GM10248 (cell line): ENCODE data around the gene HNF4A.

ENCODE experiments used
- CTCF ChIA-PET: fragments of 300-600 bp; sonication (Branson Sonifier 250); formaldehyde crosslinking; extraction: SDS; loops from one replicate; lab custom pipeline; 2021; ENCODE audit warnings: antibody characterized with exemption; lab: Yijun Ruan, JAX
- POLR2A ChIA-PET: fragments of 350-650 bp; sonication (Branson Sonifier 250); formaldehyde crosslinking; extraction: SDS; loops from one replicate; lab custom pipeline; 2020; ENCODE audit warnings: antibody characterized with exemption; lab: Yijun Ruan, JAX
- DNase-seq: peaks from one replicate; pipeline ENCODE4 v3.0.0; 2012; ENCODE audit errors: extremely low spot score
- TF ChIP-seq, protein P1 (sequence below): IDR thresholded peaks from 2 replicates; pipeline ENCODE4 v1.5.1; 2012; ENCODE audit warnings: mild to moderate bottlenecking, low read depth; ENCODE audit errors: extremely low read depth, missing control alignments, control extremely low read depth

HNF4A gene

DNA sequence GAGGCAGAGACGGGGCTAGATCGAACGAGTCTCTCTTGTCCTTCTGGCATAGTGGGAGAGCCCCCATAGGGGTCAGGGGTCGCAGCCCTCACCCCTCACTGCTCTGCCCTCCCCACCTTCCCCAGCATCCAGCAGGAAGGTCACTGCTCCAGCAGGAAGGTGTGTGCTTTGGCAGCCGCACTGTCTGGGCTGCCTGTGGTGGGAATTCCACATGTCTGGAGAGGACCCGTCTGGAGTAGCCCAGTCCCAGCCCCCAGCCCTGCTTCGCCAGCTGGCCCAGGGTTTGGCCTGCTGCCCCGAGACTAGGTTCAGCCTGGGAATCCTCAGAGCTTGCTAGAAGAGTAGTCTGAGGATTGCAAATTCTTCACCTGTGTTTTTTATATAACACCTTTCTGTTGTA lies 21.2 kb upstream of the HNF4A start:
- TF ChIP-seq, protein P1, sequence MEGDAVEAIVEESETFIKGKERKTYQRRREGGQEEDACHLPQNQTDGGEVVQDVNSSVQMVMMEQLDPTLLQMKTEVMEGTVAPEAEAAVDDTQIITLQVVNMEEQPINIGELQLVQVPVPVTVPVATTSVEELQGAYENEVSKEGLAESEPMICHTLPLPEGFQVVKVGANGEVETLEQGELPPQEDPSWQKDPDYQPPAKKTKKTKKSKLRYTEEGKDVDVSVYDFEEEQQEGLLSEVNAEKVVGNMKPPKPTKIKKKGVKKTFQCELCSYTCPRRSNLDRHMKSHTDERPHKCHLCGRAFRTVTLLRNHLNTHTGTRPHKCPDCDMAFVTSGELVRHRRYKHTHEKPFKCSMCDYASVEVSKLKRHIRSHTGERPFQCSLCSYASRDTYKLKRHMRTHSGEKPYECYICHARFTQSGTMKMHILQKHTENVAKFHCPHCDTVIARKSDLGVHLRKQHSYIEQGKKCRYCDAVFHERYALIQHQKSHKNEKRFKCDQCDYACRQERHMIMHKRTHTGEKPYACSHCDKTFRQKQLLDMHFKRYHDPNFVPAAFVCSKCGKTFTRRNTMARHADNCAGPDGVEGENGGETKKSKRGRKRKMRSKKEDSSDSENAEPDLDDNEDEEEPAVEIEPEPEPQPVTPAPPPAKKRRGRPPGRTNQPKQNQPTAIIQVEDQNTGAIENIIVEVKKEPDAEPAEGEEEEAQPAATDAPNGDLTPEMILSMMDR, result no peak
- CTCF ChIA-PET, result interaction anchor here (1.0 kb wide), 1 partner anchor 117 kb away, joined by 3 read pairs; no protein-coding TSS in a partner anchor
- DNase-seq, result no peak

DNA sequence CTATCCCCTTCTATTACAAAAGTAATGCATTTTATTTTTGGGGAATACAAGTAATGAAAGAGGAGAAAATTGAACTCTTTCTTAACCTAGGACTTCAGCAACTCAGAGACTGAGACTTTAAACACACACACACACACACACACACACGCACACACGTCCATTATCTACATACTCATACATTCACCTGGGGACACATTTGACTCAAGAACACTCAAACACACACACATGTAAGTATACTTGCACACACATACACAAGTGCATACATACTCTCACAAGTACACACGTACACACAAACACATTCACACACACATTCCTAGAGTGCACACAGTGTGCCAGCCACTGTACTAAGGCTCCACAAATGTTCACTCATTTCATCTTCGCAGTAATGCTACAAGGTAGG lies 20.8 kb upstream of the HNF4A start:
- no peak for DNase-seq
- TF ChIP-seq, protein P1, result no peak
- POLR2A ChIA-PET, result no interaction called here
- CTCF ChIA-PET, result no interaction called here

More for the DNA sequence above, 21.2 kb upstream of the HNF4A start:
- POLR2A ChIA-PET, result no interaction called here

DNA sequence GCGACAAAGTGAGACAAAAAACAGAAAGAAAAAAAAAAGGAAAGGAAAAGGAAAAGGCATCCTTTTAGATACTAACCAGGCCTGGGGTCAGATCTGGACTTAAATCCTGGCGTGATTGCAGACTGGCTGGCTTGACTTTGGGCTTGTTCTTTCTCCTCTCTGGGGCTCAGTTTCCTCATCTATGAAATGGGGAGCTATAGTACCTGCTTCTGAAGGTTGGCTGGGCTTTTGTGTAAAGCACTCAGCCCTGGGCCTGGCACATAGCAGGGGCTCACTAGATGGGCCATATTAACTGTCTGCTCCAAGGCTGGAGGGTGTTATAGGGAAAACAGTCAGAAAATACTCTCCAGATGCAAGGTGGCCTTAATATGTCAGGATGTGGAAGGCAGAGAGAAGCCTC lies 19.8 kb upstream of the HNF4A start:
- no peak for DNase-seq
- POLR2A ChIA-PET, result no interaction called here
- CTCF ChIA-PET, result no interaction called here
- TF ChIP-seq, protein P1, result no peak

DNA sequence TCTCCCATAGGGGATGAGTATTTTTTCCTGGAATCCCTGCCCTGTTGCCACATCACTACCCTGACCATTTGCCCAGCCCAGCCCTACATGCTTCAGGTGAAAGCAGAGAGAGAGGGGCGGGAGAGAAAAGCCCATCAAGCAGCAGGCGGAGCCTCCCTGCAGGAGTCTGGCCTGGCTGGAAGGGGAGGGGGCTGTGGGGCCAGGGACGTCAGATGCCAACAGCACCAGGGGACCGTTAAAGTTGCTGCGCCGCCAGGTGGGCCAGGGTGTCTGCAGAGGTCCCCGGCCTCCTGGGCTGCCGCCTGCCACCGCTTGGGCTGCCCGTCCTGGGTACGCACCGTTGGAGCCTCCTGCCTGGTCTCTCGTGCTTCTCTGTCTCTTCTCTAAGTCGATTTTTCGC lies 19.4 kb upstream of the HNF4A start:
- POLR2A ChIA-PET, result no interaction called here
- CTCF ChIA-PET, result no interaction called here
- no peak for DNase-seq
- TF ChIP-seq, protein P1, result no peak

DNA sequence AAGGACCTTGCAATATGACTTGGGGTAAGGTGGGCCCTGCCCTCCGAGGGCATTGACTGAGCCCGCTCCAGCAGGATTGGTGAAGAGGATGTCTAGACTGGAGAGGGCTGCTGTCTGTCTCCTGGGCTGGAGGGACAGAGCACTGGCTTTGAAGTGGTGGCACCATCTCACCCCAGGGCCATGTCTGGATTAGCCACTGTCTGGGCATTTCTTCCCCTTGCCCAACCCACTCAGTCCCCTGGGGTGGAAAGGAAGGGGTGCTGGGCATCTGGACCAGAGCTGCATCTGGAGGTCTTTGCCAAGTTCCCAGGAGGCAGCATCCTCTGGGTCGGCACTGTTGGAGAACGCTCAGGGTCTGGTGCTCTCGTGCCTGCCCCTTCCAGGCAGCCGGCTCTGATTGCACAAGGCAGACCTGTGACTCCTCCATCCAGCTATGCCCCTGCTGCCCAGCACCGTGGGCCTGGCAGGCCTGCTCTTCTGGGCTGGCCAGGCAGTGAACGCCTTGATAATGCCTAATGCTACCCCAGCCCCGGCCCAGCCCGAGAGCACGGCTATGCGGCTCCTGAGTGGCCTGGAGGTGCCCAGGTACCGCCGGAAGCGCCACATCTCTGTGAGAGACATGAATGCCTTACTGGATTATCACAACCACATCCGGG lies 18.6 kb upstream of the HNF4A start, which contains the start of gene R3HDML:
TSS of gene R3HDML (plus strand) at position 319 of the 656 bp plus-strand sequence. CDS start at position 434, 115 bp downstream.
- POLR2A ChIA-PET, result no interaction called here

DNA sequence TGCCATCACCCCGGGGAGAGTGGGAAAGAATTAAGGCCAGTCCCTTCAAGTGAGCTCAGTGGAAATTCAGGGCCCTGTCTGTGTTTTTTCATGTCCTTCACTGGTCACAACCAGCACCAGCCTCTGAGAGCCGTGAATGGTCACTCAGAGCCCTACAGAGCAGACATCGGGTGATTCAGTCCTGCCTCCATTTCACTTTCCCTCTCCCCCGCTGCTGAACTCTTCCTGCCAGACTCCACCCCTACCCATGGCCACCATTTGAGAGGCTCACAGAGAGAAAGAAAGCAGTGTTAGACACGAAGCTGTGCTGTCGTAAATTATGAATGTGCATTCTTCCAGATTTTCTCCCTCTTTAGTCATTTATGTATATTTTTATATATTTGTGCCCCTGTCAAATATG lies 13.3 kb upstream of the HNF4A start:
- CTCF ChIA-PET, result interaction anchor here (1.1 to 1.6 kb wide), 2 partner anchors 10 to 64 kb away, joined by 3 to 5 read pairs; no protein-coding TSS in a partner anchor
- no peak for DNase-seq
- POLR2A ChIA-PET, result no interaction called here
- TF ChIP-seq, protein P1, result no peak

More for the DNA sequence above, 18.6 kb upstream of the HNF4A start, which contains the start of gene R3HDML:
- CTCF ChIA-PET, result no interaction called here
- TF ChIP-seq, protein P1, result no peak
- no peak for DNase-seq
